GM12891 (cell line): Measurements from ENCODE around the gene EXOSC1.
"Not testable (repeated sequence)": the region's sequence is repeated elsewhere in the genome, so short reads cannot be mapped to it uniquely, and the experiment has no call there.

ENCODE experiments used
- DNase-seq: peaks from one replicate; pipeline ENCODE4 v3.0.0; 2011; ENCODE audit warnings: low spot score; ENCODE audit not compliant: insufficient read length
- FAIRE-seq: peaks from 2 replicates; lab custom pipeline; 2011; peaks lifted over from hg19 to GRCh38; lab: Jason Lieb, UNC
- PAX5 ChIP-seq: IDR thresholded peaks from 2 replicates; pipeline ENCODE4 v1.6.1; 2011; ENCODE audit warnings: low read length, moderate library complexity, mild to moderate bottlenecking; ENCODE audit not compliant: insufficient read depth, severe bottlenecking
- POLR2A ChIP-seq: IDR thresholded peaks from 2 replicates; pipeline ENCODE4 v1.6.1; 2011; ENCODE audit warnings: low read depth, low read length, control low read depth
- POLR2AphosphoS5 ChIP-seq: IDR thresholded peaks from 2 replicates; pipeline ENCODE4 v1.6.1; 2011; ENCODE audit warnings: low read depth, low read length, control low read depth
- POU2F2 ChIP-seq: IDR thresholded peaks from 2 replicates; pipeline ENCODE4 v1.6.1; 2011; ENCODE audit warnings: low read depth, mild to moderate bottlenecking, control low read depth, low read length, moderate library complexity
- SPI1 ChIP-seq: IDR thresholded peaks from 2 replicates; pipeline ENCODE4 v1.6.1; 2011; ENCODE audit warnings: low read depth, low read length, control low read depth
- TAF1 ChIP-seq: IDR thresholded peaks from 2 replicates; pipeline ENCODE4 v1.6.1; 2011; ENCODE audit warnings: low read depth, low read length, control low read depth

EXOSC1 gene

DNA sequence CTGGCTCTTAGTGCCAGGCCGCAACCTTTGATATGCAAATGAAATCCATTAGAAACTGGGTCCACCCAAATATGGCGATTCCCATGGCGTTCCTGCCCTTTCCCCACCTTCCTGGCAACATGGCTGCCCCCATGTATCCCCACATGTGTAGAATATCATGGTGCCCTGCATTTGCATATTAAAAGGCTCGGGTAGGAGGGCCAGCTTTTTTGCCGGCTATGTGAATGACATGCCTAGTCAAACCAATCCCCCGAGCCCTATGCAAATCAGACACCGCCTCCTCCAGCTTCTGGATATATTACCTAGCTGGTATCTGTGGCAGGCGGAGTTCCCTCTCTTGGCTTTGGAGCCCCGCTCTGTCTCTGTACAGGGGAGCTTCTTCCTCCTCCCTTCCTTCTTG lies 34.1 kb upstream of the EXOSC1 start:
- no peak for FAIRE-seq
- peak; percentile 44; the same call in 1 of the 2 replicates for TF ChIP-seq POU2F2
- TF ChIP-seq POLR2A: no peak
- TF ChIP-seq TAF1: no peak
- no peak for DNase-seq

DNA sequence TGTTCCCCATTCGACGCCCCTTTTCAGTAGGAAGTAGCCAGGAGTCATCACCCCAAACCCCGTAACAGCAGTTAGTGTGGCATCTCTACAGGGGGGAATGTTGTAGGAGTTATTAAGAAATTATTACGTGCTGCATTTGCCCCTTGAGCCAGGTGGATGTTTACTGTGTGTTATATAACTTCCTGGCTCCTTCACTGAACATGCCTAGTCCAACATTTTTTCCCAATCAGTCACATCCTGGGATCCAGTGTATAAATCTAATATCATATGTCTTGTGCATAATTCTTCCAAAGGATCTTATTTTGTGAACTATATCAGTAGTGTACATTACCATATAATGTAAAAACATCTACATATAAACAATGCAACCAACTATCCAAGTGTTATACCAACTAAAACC lies 33.6 kb upstream of the EXOSC1 start:
- not testable (repeated sequence) for FAIRE-seq, DNase-seq

DNA sequence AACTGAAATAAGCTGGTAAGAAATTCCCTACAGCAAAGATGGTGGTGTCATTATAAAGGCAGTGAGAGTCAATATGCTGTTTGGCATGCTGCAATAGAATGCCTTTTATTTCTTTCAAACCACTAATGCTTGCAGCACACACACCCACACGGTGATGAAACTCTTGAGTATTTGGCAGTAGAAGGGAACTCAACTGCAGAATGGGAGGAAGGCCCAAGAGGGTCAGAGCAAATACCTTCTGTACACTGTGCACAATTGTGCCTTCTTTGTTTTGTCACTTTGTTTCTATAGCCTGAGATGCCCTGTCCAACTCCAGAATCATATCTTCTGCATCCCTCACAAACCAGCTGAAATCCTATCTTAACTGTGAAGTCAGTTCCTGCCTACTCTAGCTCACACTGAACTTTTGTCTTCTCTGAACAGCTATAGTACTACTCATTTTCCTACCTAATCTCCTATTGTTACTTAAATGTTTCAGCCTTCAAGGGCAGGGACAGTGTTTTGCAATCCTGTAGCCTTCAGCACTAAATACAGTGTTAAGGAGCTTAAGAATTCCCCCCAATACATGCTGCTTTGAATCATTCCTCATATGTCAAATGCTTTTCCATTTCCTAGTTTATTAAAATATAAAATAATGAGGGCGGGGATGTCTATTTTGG lies 30.3 kb upstream of the EXOSC1 start:
- FAIRE-seq (no peak), DNase-seq (no peak)
- TF ChIP-seq POLR2A (no peak), TAF1 (no peak), POU2F2 (no peak), PAX5 (no peak), SPI1 (no peak), POLR2AphosphoS5 (no peak)

DNA sequence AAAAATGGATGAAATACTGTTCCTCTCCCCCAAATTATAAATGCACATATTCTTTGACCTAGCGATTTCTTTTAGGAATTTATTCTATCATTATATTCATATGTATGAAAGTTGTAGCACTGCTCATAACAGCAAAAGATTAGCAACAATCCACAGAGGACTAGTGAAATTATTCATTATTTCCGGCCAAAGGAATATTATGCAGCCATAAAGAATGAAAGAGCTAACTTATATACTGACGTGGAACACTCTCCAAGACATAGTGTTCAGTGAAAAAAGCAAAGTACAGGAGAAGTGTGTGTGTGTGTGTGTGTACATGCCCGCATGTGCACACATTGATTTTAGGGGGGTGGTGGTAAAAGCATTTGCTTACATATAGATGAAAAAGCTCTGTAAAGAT lies 29.1 kb upstream of the EXOSC1 start:
- FAIRE-seq: no peak
- TF ChIP-seq SPI1 (no peak), TAF1 (no peak), POU2F2 (no peak), POLR2AphosphoS5 (no peak)
- DNase-seq: no peak

DNA sequence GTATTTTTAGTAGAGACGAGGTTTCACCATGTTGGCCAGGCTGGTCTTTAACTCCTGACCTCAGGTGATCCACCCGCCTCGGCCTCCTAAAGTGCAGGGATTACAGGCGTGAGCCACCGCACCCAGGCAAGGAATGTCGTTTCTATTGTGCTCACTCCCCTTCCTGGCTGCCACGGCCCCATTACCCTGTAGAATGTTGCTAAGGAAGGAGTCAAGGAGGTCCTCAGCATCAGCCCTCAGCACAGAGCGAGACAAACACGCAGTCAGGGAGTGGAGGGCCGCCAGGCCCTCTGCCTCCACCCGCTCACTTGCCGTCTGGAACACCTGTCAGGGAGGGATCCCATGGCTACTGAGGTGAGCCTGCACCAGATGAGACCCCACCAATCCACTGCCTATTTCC lies 23.0 kb upstream of the EXOSC1 start:
- DNase-seq, FAIRE-seq: not testable (repeated sequence)

GRCh38 chr10:97468162-97468561 lies 22.4 kb upstream of the EXOSC1 start:
- FAIRE-seq: peak; percentile 69

DNA sequence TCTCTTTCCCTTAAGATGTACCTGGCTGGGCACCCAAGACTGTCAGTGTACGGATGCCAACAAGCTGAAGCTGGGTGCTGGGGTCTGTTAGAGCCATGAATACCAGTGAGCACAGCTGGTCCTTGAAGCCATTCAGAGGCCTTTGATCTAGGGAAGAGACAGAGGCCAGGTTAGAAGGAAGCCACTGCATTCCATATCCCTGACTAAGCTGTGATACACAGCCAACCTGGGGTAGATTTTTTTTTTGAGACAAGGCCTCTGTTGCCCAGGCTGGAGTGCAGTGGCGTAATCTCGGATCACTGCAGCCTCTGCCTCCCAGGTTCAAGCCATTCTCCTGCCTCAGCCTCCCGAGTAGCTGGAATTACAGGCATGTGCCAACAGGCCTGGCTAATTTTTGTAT lies 20.9 kb upstream of the EXOSC1 start:
- no peak for TF ChIP-seq POLR2A
- TF ChIP-seq POLR2AphosphoS5: no peak
- no peak for TF ChIP-seq SPI1
- no peak for TF ChIP-seq POU2F2
- TF ChIP-seq TAF1: no peak
- no peak for TF ChIP-seq PAX5
- no peak for FAIRE-seq
- DNase-seq: no peak

More at GRCh38 chr10:97468162-97468561, 22.4 kb upstream of the EXOSC1 start:
- TF ChIP-seq POLR2AphosphoS5 (no peak), POLR2A (no peak), POU2F2 (no peak), TAF1 (no peak), PAX5 (no peak), SPI1 (no peak)
- DNase-seq: no peak

DNA sequence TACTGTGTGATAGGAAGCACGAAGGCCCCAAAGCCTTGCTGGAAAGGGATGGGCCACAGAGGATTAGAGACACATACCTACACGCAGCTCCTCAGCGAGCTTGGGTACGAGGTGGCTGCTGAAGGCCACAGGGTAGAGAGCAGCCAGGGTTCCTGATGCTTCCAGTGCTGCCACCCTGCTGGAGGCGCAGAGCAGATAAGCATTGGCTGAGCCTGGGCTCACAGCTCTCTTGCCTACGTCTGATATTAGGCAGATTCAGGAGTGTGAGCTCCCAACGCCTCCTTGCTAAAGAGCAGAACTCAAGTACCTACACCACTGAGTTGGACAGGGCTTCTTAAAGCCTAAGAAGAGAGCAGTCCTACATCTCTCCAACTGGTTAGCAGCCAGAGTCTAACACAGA lies 20.2 kb upstream of the EXOSC1 start:
- TF ChIP-seq POLR2A: no peak
- DNase-seq: no peak
- FAIRE-seq: no peak

DNA sequence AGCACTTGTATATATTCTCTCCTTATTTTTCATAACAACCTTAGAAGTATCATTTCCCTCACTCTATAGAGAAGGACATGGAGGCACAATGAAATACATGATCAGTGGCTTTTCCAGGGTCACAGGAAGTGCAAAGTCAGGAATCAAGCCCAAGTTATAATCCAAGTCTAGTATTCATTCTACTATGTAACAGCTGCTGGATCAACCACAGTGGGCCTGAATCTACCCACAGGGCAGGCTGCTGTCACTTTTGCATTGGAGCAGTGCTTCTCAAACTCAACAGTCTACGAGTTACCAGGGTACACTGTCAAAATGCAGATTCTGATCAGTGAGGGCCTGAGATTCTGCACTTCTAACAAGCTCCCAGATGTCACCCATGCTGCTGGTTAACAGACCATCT lies 18.4 kb upstream of the EXOSC1 start:
- FAIRE-seq: no peak
- no peak for DNase-seq
- TF ChIP-seq PAX5 (no peak), POLR2A (no peak), POLR2AphosphoS5 (no peak), SPI1 (no peak)

DNA sequence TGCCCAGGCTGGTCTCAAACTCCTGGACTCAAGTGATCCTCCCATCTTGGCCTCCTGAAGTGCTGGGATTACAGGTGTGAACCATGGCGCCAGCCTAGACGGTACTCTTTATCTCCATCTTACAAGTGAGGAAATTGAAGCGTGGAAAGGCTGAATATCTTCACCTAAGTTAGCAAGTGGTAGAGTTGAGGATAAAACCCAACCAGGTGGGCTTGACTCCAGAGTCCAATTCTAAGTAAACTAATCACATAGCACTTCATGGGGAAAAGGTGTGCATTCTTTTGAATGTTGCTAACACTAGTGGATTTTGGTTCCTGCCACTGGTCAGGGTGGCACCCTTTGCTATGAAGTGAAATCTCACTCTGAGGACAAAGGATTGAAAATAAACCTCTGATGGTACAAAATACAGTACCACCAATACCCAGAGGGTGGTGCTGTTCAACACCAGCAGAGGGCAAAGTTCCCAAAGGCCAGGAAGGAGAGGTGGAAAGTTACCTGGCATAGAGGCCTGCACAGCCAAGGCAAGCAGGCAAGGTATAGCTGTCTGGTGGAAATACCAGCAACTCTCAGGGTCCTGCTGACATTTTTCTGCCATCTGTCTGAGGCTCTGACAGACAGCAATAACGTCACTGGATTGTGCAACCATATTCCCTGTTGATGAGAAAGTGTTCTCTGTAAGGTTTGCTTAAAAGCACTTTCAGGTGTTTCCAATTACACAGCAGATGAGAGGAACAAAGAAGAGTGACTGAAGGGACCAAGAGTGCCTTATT lies 17.7 kb upstream of the EXOSC1 start:
- no peak for DNase-seq
- TF ChIP-seq POU2F2: no peak
- TF ChIP-seq TAF1: no peak
- no peak for TF ChIP-seq PAX5
- TF ChIP-seq POLR2A: no peak
- TF ChIP-seq POLR2AphosphoS5: no peak
- TF ChIP-seq SPI1: no peak
- FAIRE-seq: peak; percentile 94
